Activated CD8-positive, alpha-beta memory T cell treated with anti-CD3 and anti-CD28 coated beads for 24 hours (primary cell): ENCODE data around the gene AJAP1.

Experiments
- DNase-seq: peaks from one replicate; pipeline ENCODE4 v3.0.0-alpha.2; 2020

AJAP1 gene

DNA sequence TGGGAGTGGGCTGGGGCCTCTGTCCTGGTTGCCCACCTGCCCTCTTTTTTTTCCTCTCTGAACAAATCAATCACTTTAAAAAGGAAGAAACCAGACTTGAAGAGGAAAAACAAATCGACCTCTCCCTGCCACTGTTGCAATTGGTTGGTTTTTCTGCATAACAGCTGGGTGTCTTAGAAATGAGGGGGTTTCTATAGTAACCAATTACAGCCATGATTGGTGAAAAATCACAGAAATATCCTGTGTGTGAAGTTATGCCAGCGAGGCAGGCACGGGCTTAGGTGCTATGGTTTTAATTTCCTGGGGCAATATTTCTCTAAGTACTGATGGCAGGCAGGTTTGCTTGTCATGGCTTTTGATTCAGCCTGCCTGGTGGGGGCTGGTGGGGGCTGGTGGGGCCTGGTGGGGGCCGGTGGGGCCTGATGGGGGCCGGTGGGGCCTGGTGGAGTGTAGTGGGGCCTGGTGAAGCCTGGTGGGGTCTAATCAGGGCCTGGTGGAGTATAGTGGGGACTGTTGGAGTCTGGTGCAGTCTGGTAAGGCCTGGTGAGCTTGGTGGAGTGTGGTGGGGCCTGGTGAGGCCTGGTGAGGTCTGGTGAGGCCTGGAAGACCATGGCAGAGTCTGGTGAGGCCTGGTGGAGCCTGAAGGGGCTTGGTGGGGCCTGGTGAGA, 54.6 kb downstream of the AJAP1 start:
- DNase-seq, result no peak

DNA sequence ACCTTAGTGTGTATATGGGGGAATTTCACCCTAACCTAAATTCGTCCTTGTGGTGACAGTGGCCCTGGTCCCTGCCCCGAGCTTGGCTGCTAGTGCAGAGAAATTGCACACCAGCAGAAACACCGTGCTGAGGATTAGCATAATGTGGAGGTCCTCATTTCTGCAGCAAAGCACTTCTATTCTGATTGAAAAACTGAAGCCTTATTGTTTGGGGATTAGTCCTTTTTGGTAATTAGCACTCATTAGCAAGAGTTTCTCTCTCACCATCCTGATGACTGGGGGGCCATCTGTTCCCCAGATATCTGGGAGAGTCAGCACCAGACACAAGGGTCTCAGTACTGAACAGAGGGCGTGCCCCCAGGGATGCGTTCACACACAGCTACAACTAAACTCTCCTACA, 55.2 kb downstream of the AJAP1 start:
- no peak for DNase-seq

GRCh38 chr1:4710592-4711415, 56.4 kb downstream of the AJAP1 start:
- no peak for DNase-seq

GRCh38 chr1:4711416-4712275, 57.2 kb downstream of the AJAP1 start:
- DNase-seq, result no peak

DNA sequence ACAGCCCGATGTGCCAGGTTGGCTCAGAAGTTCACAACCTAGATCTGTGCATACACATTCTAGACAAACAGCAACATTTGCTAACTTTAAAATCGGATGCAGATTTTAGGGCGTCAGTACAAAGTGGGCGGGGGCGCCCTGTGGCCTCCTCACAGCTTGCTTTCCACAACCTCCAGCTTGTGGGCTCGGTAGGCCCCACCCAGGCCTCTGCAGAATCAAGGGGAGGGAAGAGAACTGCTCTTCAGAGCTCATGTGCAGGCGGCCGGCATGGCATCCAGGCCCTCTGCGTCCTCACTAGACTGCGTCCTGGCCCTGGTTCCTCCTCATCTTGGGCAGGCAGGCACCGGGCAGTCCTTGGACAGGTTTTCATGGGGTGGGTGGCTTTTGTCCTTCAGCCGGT, 59.3 kb downstream of the AJAP1 start:
- no peak for DNase-seq

GRCh38 chr1:4716406-4716805, 62.0 kb downstream of the AJAP1 start:
- DNase-seq, result no peak

- no peak for DNase-seq
Measured at GRCh38 chr1:4718071-4718470, 63.7 kb downstream of the AJAP1 start.

DNA sequence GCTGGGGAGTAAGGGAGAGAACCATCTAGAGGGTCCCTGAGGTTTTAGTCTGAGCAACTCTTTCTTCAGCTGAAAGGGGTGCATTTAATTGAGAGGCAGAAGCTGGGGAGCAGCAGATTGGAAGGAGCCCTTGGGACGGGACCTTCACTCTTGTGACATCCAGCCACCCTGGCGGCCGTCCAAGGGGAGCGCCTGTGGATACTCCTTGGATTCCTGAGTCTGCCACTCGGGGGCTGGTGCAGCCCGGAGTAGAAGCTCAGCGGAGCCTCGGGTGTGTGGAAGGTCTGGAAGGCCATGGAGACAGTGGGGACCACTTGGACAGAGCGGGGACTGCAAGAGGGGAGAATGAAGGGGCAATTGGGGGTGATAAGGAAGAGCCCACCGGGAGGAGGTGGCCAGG, 68.7 kb downstream of the AJAP1 start:
- DNase-seq, result no peak

GRCh38 chr1:4724001-4724400, 69.6 kb downstream of the AJAP1 start:
- no peak for DNase-seq

DNA sequence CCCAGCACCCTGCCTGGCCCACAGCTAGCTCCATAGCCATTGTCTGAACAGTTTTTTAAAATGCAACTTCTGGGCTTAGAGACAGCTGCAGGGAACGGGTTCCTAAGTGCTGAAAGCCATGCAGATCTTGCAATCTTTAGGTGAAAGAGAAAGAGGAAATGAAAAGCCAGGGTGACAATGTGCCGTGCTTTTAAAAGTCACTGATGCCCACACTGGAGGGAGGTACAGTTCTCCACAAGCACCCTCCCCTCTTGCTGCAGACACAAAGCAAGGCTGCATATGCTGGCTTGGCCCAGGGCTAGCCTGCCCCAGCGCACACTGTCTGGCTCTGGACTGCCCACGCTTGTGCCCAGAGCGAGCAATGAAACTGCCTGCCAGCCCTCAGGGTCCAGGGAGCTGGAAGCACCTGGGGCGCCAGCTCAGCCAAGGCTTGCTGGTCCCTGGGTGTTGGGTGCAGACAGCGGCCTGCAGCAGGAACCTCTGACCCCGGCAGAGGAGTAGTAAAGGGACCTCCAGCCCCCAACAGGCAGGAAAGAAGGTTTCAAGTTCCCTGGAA, 70.4 kb downstream of the AJAP1 start:
- DNase-seq, result no peak

DNA sequence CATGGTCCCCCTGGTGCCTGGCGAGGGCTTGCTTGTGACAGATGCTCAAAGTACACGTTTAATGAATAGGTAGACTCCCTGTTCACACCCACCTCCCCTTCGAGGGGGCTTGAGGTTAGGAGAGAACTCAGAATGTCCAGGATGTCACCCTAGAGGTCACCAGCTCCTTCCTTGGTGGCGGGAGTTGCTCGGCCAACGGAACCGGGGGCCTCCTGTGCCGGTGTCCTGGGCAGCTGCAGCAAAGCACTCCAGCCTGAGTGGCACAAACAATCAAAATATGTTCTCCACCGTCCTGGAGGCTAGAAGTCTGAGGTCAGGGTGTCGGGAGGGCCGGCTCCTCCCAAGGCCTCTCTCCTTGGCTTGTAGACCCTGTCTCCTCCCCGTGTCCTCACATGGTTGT, 71.0 kb downstream of the AJAP1 start:
- DNase-seq, result no peak

GRCh38 chr1:4726620-4727341, 72.4 kb downstream of the AJAP1 start:
- no peak for DNase-seq

GRCh38 chr1:4728319-4729089, 74.1 kb downstream of the AJAP1 start:
- DNase-seq, result no peak

DNA sequence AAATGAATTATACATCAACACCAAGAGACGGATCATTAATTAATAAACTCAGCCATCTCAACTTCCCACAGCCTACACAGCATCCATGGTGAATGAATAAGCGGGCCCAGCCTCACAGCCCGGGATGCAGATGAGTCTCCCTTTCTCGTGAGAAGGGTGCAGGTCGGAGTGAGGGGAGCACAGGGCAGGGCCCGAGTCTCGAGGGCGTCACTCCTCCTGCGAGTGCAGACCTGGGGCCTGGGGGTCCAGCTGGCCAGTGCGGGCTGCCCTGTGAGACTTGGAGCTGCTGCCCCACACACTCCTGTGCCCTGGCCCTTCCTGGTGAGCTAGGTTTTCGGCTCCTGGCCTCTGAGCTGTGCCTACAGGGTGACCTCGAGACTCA, 74.7 kb downstream of the AJAP1 start:
- no peak for DNase-seq

DNA sequence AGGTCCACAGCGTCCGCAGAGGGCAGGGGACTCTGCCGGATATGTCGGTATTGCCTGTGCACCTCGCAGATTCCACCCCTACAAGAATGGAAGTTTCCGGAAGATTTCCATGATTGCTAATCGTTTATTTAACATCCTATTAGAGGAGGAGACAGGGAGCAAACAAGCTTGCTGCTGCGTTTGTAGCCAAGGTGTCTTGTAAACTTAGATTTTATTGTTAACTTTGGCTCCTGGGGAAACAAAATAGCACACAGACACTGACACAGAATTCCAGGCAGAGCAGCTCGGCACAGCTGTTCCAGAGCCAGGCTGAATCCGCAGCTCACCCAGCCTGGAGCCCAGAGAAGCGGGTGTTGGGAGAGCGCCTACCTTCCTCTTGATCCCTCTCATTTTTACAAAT, 75.7 kb downstream of the AJAP1 start:
- no peak for DNase-seq

DNA sequence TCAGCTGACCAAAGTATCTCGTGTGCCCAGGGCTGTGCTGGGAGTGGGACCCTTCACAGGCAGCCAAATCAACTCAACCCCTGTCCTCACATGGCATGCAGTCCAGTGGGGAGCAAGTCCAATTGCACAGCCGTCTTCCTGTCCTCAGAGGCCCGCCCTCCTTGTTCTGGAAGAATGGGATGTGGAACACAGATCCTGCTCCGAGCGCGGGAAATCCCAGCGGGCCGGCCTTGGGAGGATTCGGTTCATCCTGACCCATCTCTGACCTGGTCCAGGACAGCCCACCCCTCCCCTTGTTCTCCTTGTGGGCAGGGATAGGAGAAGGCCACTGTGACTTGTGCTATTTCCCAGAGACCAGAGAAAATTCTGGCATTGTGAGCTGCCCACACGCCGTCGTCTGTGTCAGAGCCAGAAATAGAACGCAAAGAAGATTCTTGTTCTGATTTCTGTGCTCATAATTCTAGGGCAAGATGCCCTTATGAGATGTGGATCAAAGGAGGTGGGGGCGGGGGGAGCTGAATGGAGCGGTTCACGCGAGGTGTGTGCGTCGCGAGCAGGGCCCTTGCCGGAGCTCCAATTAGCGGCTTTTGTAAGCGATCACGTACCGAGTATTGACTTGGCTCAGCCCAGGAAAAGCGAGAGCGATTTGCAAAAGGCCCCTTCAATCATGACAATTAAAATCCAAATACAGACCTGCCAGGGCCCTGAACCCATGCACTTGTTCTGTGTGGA, 79.2 kb downstream of the AJAP1 start:
- no peak for DNase-seq

GRCh38 chr1:4734219-4734618, 79.8 kb downstream of the AJAP1 start:
- no peak for DNase-seq

GRCh38 chr1:4734791-4735190, 80.4 kb downstream of the AJAP1 start:
- DNase-seq, result no peak

GRCh38 chr1:4736254-4736653, 81.8 kb downstream of the AJAP1 start:
- no peak for DNase-seq

GRCh38 chr1:4741876-4742423, 87.5 kb downstream of the AJAP1 start:
- DNase-seq, result no peak
